CD1c-positive myeloid dendritic cell (primary cell): ENCODE measurements around the gene COL5A2.

ENCODE experiments used
- DNase-seq: peaks from one replicate; pipeline ENCODE4 v3.0.0-alpha.2; 2016; ENCODE audit errors: extremely low spot score

COL5A2 gene

GRCh38 chr2:189049709-189050164 lies 129.8 kb downstream of the COL5A2 start:
- no peak for DNase-seq

GRCh38 chr2:189048189-189048588 lies 131.4 kb downstream of the COL5A2 start:
- DNase-seq, result no peak

- no peak for DNase-seq
These were observed 132.2 kb downstream of the COL5A2 start for GRCh38 chr2:189047171-189047888.

GRCh38 chr2:189046320-189046719 lies 133.2 kb downstream of the COL5A2 start:
- DNase-seq, result no peak

- no peak for DNase-seq
These were observed 133.7 kb downstream of the COL5A2 start for GRCh38 chr2:189045836-189046235.

GRCh38 chr2:189037518-189037917 lies 142.0 kb downstream of the COL5A2 start:
- no peak for DNase-seq

- DNase-seq, result no peak
These were observed 154.5 kb downstream of the COL5A2 start for GRCh38 chr2:189024901-189025618.

- no peak for DNase-seq
These were observed 157.1 kb downstream of the COL5A2 start for GRCh38 chr2:189022492-189022891.

- DNase-seq, result no peak
These were observed 157.5 kb downstream of the COL5A2 start for GRCh38 chr2:189022053-189022481.

- no peak for DNase-seq
These were observed 159.4 kb downstream of the COL5A2 start for GRCh38 chr2:189020179-189020578.

- no peak for DNase-seq
These were observed 160.9 kb downstream of the COL5A2 start for GRCh38 chr2:189018631-189019030.

- DNase-seq, result no peak
These were observed 163.2 kb downstream of the COL5A2 start for GRCh38 chr2:189016311-189016861.

- no peak for DNase-seq
These were observed 164.2 kb downstream of the COL5A2 start for GRCh38 chr2:189015359-189015758.

GRCh38 chr2:189014449-189015138 lies 165.0 kb downstream of the COL5A2 start:
- DNase-seq, result no peak

- no peak for DNase-seq
These were observed 165.7 kb downstream of the COL5A2 start for GRCh38 chr2:189013671-189014448.

- DNase-seq, result no peak
These were observed 166.5 kb downstream of the COL5A2 start for GRCh38 chr2:189013031-189013430.

GRCh38 chr2:189012351-189012750 lies 167.2 kb downstream of the COL5A2 start:
- DNase-seq, result no peak

- no peak for DNase-seq
These were observed 169.0 kb downstream of the COL5A2 start for GRCh38 chr2:189010536-189010935.

GRCh38 chr2:189008555-189009262 lies 170.9 kb downstream of the COL5A2 start:
- DNase-seq, result no peak

GRCh38 chr2:189002079-189002478 lies 177.5 kb downstream of the COL5A2 start:
- no peak for DNase-seq

GRCh38 chr2:189000221-189000620 lies 179.3 kb downstream of the COL5A2 start:
- DNase-seq, result no peak
